K562 (cell line): ENCODE results near the gene AGK. TPM values are rescaled to one million over a fixed set of nuclear protein-coding genes. Genes with fewer than 3 reads are reported as not detected.

ENCODE experiments used
- ATAC-seq: fragments of 200-7000 bp; cut with Tn5 transposase; 3 replicates; pipeline ENCODE4 v1.9.1; 2020; ENCODE audit warnings: moderate library complexity
- BruUV-seq: library from RNA; stranded (reverse); fragments of 400-500 nt; replicated peaks from 2 replicates; lab custom pipeline; 2021; lab: Mats Ljungman, UMichigan
- CTCF ChIA-PET: fragments of 300-600 bp; formaldehyde crosslinking; extraction: SDS; loops from one replicate; lab custom pipeline; 2021; ENCODE audit warnings: low intra/inter-chr PET ratio; lab: Yijun Ruan, JAX
- POLR2A ChIA-PET: fragments of 300-600, 350-650 bp; sonication (Branson Sonifier 250); formaldehyde crosslinking; extraction: SDS; loops from one replicate; lab custom pipeline; 2021; ENCODE audit warnings: antibody characterized with exemption, inconsistent platforms; lab: Yijun Ruan, JAX
- DNase-seq, 4 experiments: peaks; one replicate each; pipeline versions ENCODE4 v3.0.0 to v3.0.0-alpha.2; 2011 to 2018; ENCODE audit warnings: low spot score in 3 of 4, mixed read lengths in 3 of 4; ENCODE audit errors: extremely low read depth in 1 of 4
- FAIRE-seq: peaks from 2 replicates; lab custom pipeline; 2011; peaks lifted over from hg19 to GRCh38; lab: Jason Lieb, UNC
- H2AFZ ChIP-seq: 2 replicates; pipeline ENCODE4 v1.6.0; 2011; ENCODE audit warnings: low read depth, low read length, control low read depth, inconsistent platforms
- H3K27ac ChIP-seq: fragments of 200-600 bp; 3 replicates; pipeline ENCODE4 v1.8.0; 2011; ENCODE audit warnings: low read depth, mild to moderate bottlenecking, control low read depth, inconsistent platforms, low read length, moderate library complexity, mixed read lengths; ENCODE audit errors: extremely low read depth
- H3K27me3 ChIP-seq, 2 experiments: fragments of 300-600 bp in 1 of 2; 2 replicates in 1 of 2; 3 replicates in 1 of 2; pipeline versions ENCODE4 v1.6.0 to v1.8.0; 2011; ENCODE audit warnings: inconsistent platforms in 2 of 2, low read length in 2 of 2, mild to moderate bottlenecking in 1 of 2, mixed read lengths in 1 of 2, moderate library complexity in 1 of 2; ENCODE audit not compliant: control insufficient read depth in 2 of 2, insufficient read depth in 2 of 2
- H3K36me3 ChIP-seq: fragments of 300-600 bp; 3 replicates; pipeline ENCODE4 v1.8.0; 2011; ENCODE audit warnings: mild to moderate bottlenecking, low read length, inconsistent platforms; ENCODE audit not compliant: control insufficient read depth, insufficient read depth
- H3K4me1 ChIP-seq, 2 experiments: fragments of 200-600 bp in 1 of 2; replicated peaks in 1 of 2; 2 replicates in 1 of 2; 3 replicates in 1 of 2; pipeline versions ENCODE4 v1.5.1 to v1.8.0; 2011; ENCODE audit warnings: inconsistent platforms in 2 of 2, low read length in 2 of 2, mild to moderate bottlenecking in 1 of 2, mixed read lengths in 1 of 2, moderate library complexity in 1 of 2; ENCODE audit not compliant: control insufficient read depth in 2 of 2, insufficient read depth in 2 of 2
- H3K4me2 ChIP-seq: 2 replicates; pipeline ENCODE4 v1.6.1; 2011; ENCODE audit warnings: low read length, control low read depth, inconsistent platforms, mixed read lengths; ENCODE audit not compliant: insufficient read depth
- H3K4me3 ChIP-seq: fragments of 200-600 bp; sonication (generic), shearing (Covaris generic); 2 replicates; pipeline ENCODE4 v1.5.1; 2016; ENCODE audit warnings: control low read depth, inconsistent platforms
- H3K79me2 ChIP-seq: fragments of 200-600 bp; 3 replicates; pipeline ENCODE4 v1.8.0; 2011; ENCODE audit warnings: low read length, inconsistent platforms; ENCODE audit not compliant: control insufficient read depth, insufficient read depth
- H3K9ac ChIP-seq, 2 experiments: 2 replicates each; pipeline versions ENCODE4 v1.6.0 to v1.6.1; 2011; ENCODE audit warnings: low read depth in 2 of 2, low read length in 2 of 2, control low read depth in 1 of 2, inconsistent platforms in 1 of 2, mild to moderate bottlenecking in 1 of 2, mixed read lengths in 1 of 2; ENCODE audit not compliant: insufficient read depth in 1 of 2
- H3K9me1 ChIP-seq: one replicate; pipeline ENCODE4 v1.6.0; 2011; ENCODE audit warnings: inconsistent platforms, mild to moderate bottlenecking, low read length, moderate library complexity; ENCODE audit not compliant: control insufficient read depth, insufficient read depth
- H3K9me3 ChIP-seq: replicated peaks from 2 replicates; pipeline ENCODE4 v1.5.1; 2011; ENCODE audit warnings: low read depth, low read length, inconsistent platforms; ENCODE audit not compliant: control insufficient read depth, insufficient read depth
- H4K20me1 ChIP-seq: replicated peaks from 2 replicates; pipeline ENCODE4 v1.6.1; 2011; ENCODE audit warnings: low read length, inconsistent platforms, mixed read lengths; ENCODE audit not compliant: control insufficient read depth, insufficient read depth
- EHMT2 ChIP-seq: fragments of 450-650 bp; IDR thresholded peaks from 2 replicates; pipeline ENCODE4 v1.6.1; 2018; ENCODE audit warnings: antibody characterized with exemption
- NRF1 ChIP-seq, 2 experiments: fragments of 450-650 bp; IDR thresholded peaks in 1 of 2; conservative IDR thresholded peaks in 1 of 2; 2 replicates each; pipeline ENCODE4 v1.6.1; 2014; ENCODE audit warnings: mild to moderate bottlenecking in 2 of 2
- POLR3A ChIP-seq: IDR thresholded peaks from 2 replicates; pipeline ENCODE4 v1.6.1; 2011; ENCODE audit warnings: borderline replicate concordance, mild to moderate bottlenecking, moderate library complexity; ENCODE audit not compliant: insufficient read length, insufficient read depth; ENCODE audit errors: extremely low read depth
- PPARD ChIP-seq: fragments of 250-450 bp; sonication (Bioruptor Pico); IDR thresholded peaks from 2 replicates; pipeline ENCODE4 v1.8.0; 2022; ENCODE audit warnings: inconsistent platforms, mild to moderate bottlenecking, moderate library complexity
- SIRT6 ChIP-seq: IDR thresholded peaks from one replicate; pipeline ENCODE4 v1.6.1; 2012; ENCODE audit warnings: low read depth, mild to moderate bottlenecking, control low read depth, inconsistent platforms, low read length, moderate library complexity
- SMAD1 ChIP-seq: fragments of 150-350 bp; IDR thresholded peaks from 2 replicates; pipeline ENCODE4 v1.6.1; 2014; ENCODE audit warnings: low read length, low read depth; ENCODE audit not compliant: partially characterized antibody
- SP2 ChIP-seq: IDR thresholded peaks from 2 replicates; pipeline ENCODE4 v1.6.1; 2011; ENCODE audit warnings: mild to moderate bottlenecking, low read depth, low read length, moderate library complexity; ENCODE audit not compliant: poor library complexity, severe bottlenecking; ENCODE audit errors: extremely low read depth
- SREBF1 ChIP-seq: fragments of 150-350 bp; IDR thresholded peaks from 2 replicates; pipeline ENCODE4 v1.6.1; 2014; ENCODE audit warnings: antibody characterized with exemption, low read depth, low read length, borderline replicate concordance
- TAF9B ChIP-seq: fragments of 450-650 bp; IDR thresholded peaks from 2 replicates; pipeline ENCODE4 v1.6.1; 2018; ENCODE audit warnings: mild to moderate bottlenecking; ENCODE audit not compliant: partially characterized antibody
- TAL1 ChIP-seq: fragments of 450-650 bp; IDR thresholded peaks from 2 replicates; pipeline ENCODE4 v1.6.1; 2016; ENCODE audit warnings: mild to moderate bottlenecking
- ZNF354B ChIP-seq: fragments of 250-450 bp; sonication (Bioruptor Pico); IDR thresholded peaks from 2 replicates; pipeline ENCODE4 v1.4.0; 2020
- ZNF584 ChIP-seq: fragments of 200-800 bp; sonication (Bioruptor generic); IDR thresholded peaks from 2 replicates; pipeline ENCODE4 v1.6.1; 2016; ENCODE audit warnings: low read depth, mild to moderate bottlenecking, missing genetic modification characterization, missing compliant biosample characterization
- WGBS: fragments of 100-300 bp; shearing (Covaris generic); methylation state at CpG from one replicate; pipeline ENCODE4 v1.1.6; 2016; ENCODE audit warnings: low coverage, mixed read lengths; ENCODE audit not compliant: insufficient coverage; ENCODE audit errors: missing lambda C conversion rate; 5-methylcytosine and 5-hydroxymethylcytosine counted together
- in situ Hi-C: fragments of 300-500 bp; cut with MboI; formaldehyde crosslinking; loops from 4 replicates; pipeline ENCODE4 v1.15.0; 2018; ENCODE audit warnings: inconsistent platforms, mixed read lengths
- intact Hi-C: fragments of 100-400 bp; cut with micrococcal nuclease; formaldehyde crosslinking; loops from 2 replicates; pipeline ENCODE4 v1.14.2; 2022
- polyA plus RNA-seq, 8 experiments: library from polyadenylated mRNA; depleted of rRNA in 4 of 8; stranded (reverse) in 5 of 8; unstranded in 3 of 8; fragments of >200 nt; fragmentation: Nextera tagmentation in 2 of 8; fragmentation: Illumina TruSeq in 1 of 8; extraction: Ambion mirVana in 2 of 8; extraction: Trizol in 1 of 8; gene quantifications; 2 replicates each; pipeline versions ENCODE4 v1.2.1 to v1.2.3, GENCODE V29; 2011 to 2014; ENCODE audit warnings: inconsistent platforms in 1 of 8, missing spikeins in 1 of 8
- total RNA-seq, 7 experiments: library from RNA; depleted of rRNA in 6 of 7; stranded (reverse); fragments of >200 nt in 6 of 7; fragmentation: Illumina TruSeq in 2 of 7; extraction: Trizol in 2 of 7; gene quantifications; 2 replicates each; pipeline versions ENCODE4 v1.2.1 to v1.2.3, GENCODE V29; 2011 to 2021; ENCODE audit warnings: low replicate concordance in 1 of 7
- TF ChIP-seq, protein P1 (sequence below): fragments of 250-450 bp; sonication (Bioruptor Pico); IDR thresholded peaks from 2 replicates; pipeline ENCODE4 v1.5.0; 2021
- TF ChIP-seq, protein P2 (sequence below), 2 experiments: IDR thresholded peaks; 2 replicates each; pipeline ENCODE4 v1.6.1; 2011; ENCODE audit warnings: borderline replicate concordance in 1 of 2, control low read depth in 1 of 2, low read depth in 1 of 2, low read length in 1 of 2, mild to moderate bottlenecking in 1 of 2, mixed read lengths in 1 of 2, moderate library complexity in 1 of 2; ENCODE audit not compliant: insufficient read depth in 1 of 2, insufficient read length in 1 of 2, poor library complexity in 1 of 2, severe bottlenecking in 1 of 2; ENCODE audit errors: extremely low read depth in 1 of 2
- TF ChIP-seq, protein P3 (sequence below): sonication (generic); formaldehyde crosslinking; IDR thresholded peaks from 2 replicates; pipeline ENCODE4 v1.8.0; 2022; ENCODE audit warnings: missing genetic modification reagents, mild to moderate bottlenecking, borderline replicate concordance
- TF ChIP-seq, protein P4 (sequence below), 2 experiments: fragments of 450-650 bp in 1 of 2; sonication (generic) in 1 of 2; formaldehyde crosslinking in 1 of 2; IDR thresholded peaks in 1 of 2; conservative IDR thresholded peaks in 1 of 2; 2 replicates each; pipeline versions ENCODE4 v1.6.1 to v1.8.1; 2016 to 2023; ENCODE audit warnings: mild to moderate bottlenecking in 2 of 2, moderate library complexity in 2 of 2, inconsistent platforms in 1 of 2, missing genetic modification reagents in 1 of 2
- TF ChIP-seq, protein P5 (sequence below): fragments of 250-450 bp; sonication (Bioruptor Pico); IDR thresholded peaks from 2 replicates; pipeline ENCODE4 v1.4.0; 2020

The AGK gene
- total and polyA plus RNA-seq, 9 of the 15 experiments (the other 6 are each of a cell fraction or from before 2014, with no cell fraction given), result 50.7 to 128 (median 71.8) TPM

DNA sequence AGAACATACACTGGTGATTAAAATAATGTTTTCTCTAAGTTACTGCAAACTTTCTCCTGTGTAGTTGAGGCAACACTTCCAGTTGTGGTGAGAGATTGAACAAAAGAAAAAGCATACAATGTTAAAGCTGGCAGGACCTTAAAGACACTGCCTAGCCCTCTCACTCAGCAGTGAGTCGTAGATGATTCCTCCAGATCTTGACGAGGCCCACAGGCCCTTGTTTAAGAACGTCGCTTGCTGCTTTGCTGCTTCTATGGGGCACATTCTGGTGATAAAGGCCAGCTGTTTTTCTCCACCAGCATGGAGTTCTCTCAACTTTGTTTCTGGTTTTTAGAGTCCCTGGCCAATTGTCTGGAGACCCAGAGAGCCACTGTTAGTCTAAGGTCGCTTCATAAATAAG lies 153.5 kb downstream of the AGK start:
- no peaks in the 10 kb centered on the region for H3K9me1 ChIP-seq
- CTCF ChIA-PET, result no interaction called here
- peaks cover 0 to 10% of the 10 kb centered on the region in 2 experiments; a peak in 2 of 5 replicates for H3K4me1 ChIP-seq
- H3K27ac ChIP-seq, result no peak overlapping the region
- in situ Hi-C loops, result no loop called here
- DNase-seq, result no peak
- ATAC-seq, result no peak
- POLR2A ChIA-PET, result no interaction called here
- peaks cover 42 to 61% of the 10 kb centered on the region in 2 experiments for H3K27me3 ChIP-seq
- intact Hi-C loops, result no loop called here
- 1% methylated on average over 5 of the region's 5 CpGs for WGBS
- no peaks in the 10 kb centered on the region; the same call in 1 of the 2 replicates for H4K20me1 ChIP-seq
- no peak overlapping the region for H3K4me2 ChIP-seq
- no peak for FAIRE-seq
- no peaks in the 10 kb centered on the region for H3K79me2 ChIP-seq
- no peaks in the 10 kb centered on the region for H3K36me3 ChIP-seq
- no peak overlapping the region for H3K9ac ChIP-seq
- BruUV-seq, result no TSS peak
- no peak overlapping the region for H3K4me3 ChIP-seq
- H2AFZ ChIP-seq, result no peak overlapping the region
- H3K9me3 ChIP-seq, result no peaks in the 10 kb centered on the region
- TF ChIP-seq TAL1 (no peak), NRF1 (conservative IDR thresholded peaks at IDR 0.05 in 1 of 2, IDR thresholded peaks at IDR 0.05 in 1 of 2) (no peak), POLR3A (no peak), ZNF354B (CRISPR knock-in tag) (no peak), EHMT2 (no peak), TAF9B (no peak), SIRT6 (no peak), SREBF1 (no peak), SP2 (no peak), PPARD (CRISPR knock-in tag) (no peak), ZNF584 (no peak), SMAD1 (no peak)
- TF ChIP-seq, protein P1, sequence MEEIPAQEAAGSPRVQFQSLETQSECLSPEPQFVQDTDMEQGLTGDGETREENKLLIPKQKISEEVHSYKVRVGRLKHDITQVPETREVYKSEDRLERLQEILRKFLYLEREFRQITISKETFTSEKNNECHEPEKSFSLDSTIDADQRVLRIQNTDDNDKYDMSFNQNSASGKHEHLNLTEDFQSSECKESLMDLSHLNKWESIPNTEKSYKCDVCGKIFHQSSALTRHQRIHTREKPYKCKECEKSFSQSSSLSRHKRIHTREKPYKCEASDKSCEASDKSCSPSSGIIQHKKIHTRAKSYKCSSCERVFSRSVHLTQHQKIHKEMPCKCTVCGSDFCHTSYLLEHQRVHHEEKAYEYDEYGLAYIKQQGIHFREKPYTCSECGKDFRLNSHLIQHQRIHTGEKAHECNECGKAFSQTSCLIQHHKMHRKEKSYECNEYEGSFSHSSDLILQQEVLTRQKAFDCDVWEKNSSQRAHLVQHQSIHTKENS (CRISPR knock-in tag), result no peak
- TF ChIP-seq, protein P2, sequence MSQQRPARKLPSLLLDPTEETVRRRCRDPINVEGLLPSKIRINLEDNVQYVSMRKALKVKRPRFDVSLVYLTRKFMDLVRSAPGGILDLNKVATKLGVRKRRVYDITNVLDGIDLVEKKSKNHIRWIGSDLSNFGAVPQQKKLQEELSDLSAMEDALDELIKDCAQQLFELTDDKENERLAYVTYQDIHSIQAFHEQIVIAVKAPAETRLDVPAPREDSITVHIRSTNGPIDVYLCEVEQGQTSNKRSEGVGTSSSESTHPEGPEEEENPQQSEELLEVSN (IDR thresholded peaks at IDR 0.05; ENCODE audit: borderline replicate concordance in 1 of 2, extremely low read depth in 1 of 2, insufficient read depth in 1 of 2, insufficient read length in 1 of 2, low read depth in 1 of 2, low read length in 1 of 2, poor library complexity in 1 of 2, severe bottlenecking in 1 of 2), result no peak
- TF ChIP-seq, protein P3, sequence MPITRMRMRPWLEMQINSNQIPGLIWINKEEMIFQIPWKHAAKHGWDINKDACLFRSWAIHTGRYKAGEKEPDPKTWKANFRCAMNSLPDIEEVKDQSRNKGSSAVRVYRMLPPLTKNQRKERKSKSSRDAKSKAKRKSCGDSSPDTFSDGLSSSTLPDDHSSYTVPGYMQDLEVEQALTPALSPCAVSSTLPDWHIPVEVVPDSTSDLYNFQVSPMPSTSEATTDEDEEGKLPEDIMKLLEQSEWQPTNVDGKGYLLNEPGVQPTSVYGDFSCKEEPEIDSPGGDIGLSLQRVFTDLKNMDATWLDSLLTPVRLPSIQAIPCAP, result no peak
- TF ChIP-seq, protein P4, sequence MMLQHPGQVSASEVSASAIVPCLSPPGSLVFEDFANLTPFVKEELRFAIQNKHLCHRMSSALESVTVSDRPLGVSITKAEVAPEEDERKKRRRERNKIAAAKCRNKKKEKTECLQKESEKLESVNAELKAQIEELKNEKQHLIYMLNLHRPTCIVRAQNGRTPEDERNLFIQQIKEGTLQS (IDR thresholded peaks at IDR 0.05), result no peak
- TF ChIP-seq, protein P4 (CRISPR knock-in tag; conservative IDR thresholded peaks at IDR 0.05), result no peak
- TF ChIP-seq, protein P5, sequence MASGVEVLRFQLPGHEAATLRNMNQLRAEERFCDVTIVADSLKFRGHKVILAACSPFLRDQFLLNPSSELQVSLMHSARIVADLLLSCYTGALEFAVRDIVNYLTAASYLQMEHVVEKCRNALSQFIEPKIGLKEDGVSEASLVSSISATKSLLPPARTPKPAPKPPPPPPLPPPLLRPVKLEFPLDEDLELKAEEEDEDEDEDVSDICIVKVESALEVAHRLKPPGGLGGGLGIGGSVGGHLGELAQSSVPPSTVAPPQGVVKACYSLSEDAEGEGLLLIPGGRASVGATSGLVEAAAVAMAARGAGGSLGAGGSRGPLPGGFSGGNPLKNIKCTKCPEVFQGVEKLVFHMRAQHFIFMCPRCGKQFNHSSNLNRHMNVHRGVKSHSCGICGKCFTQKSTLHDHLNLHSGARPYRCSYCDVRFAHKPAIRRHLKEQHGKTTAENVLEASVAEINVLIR (CRISPR knock-in tag), result no peak
